ENCODE measurements around the gene KAT6B.
"Not testable (repeated sequence)": the region's sequence is repeated elsewhere in the genome, so short reads cannot be mapped to it uniquely, and the experiment has no call there.

Gene KAT6B

GRCh38 chr10:74893329-74893728 is 66.9 kb downstream of the KAT6B start:
- DNase-seq: not testable (repeated sequence)

GRCh38 chr10:74896788-74897527 is 70.6 kb downstream of the KAT6B start:
- no peak for DNase-seq

GRCh38 chr10:74898201-74898976 is 72.0 kb downstream of the KAT6B start:
- no peak for DNase-seq

GRCh38 chr10:74900297-74900696 is 73.9 kb downstream of the KAT6B start:
- no peak for DNase-seq

GRCh38 chr10:74901301-74901700 is 74.9 kb downstream of the KAT6B start:
- no peak for DNase-seq

- DNase-seq: no peak
Measured at GRCh38 chr10:74901867-74902450, 75.6 kb downstream of the KAT6B start.

- DNase-seq: no peak
Measured at GRCh38 chr10:74903491-74903890, 77.1 kb downstream of the KAT6B start.

- no peak for DNase-seq
Measured at GRCh38 chr10:74906611-74907198, 80.3 kb downstream of the KAT6B start.

- DNase-seq: no peak
Measured at GRCh38 chr10:74909670-74910069, 83.3 kb downstream of the KAT6B start.

- DNase-seq: no peak
Measured at GRCh38 chr10:74910241-74910975, 84.0 kb downstream of the KAT6B start.

GRCh38 chr10:74910976-74911350 is 84.6 kb downstream of the KAT6B start:
- DNase-seq: no peak

GRCh38 chr10:74912182-74912581 is 85.8 kb downstream of the KAT6B start:
- no peak for DNase-seq

- no peak for DNase-seq
Measured at GRCh38 chr10:74912682-74913081, 86.3 kb downstream of the KAT6B start.

- DNase-seq: no peak
Measured at GRCh38 chr10:74913377-74913979, 87.1 kb downstream of the KAT6B start.

- no peak for DNase-seq
Measured at GRCh38 chr10:74916283-74916682, 89.9 kb downstream of the KAT6B start.

GRCh38 chr10:74917481-74918077 is 91.2 kb downstream of the KAT6B start:
- no peak for DNase-seq

GRCh38 chr10:74919671-74920070 is 93.3 kb downstream of the KAT6B start:
- no peak for DNase-seq

GRCh38 chr10:74921070-74921469 is 94.7 kb downstream of the KAT6B start:
- DNase-seq: not testable (repeated sequence)

- no peak for DNase-seq
Measured at GRCh38 chr10:74921744-74922143, 95.3 kb downstream of the KAT6B start.

- no peak for DNase-seq
Measured at GRCh38 chr10:74922921-74923320, 96.5 kb downstream of the KAT6B start.

- no peak for DNase-seq
Measured at GRCh38 chr10:74923556-74923955, 97.2 kb downstream of the KAT6B start.

Data from activated CD4-positive, alpha-beta T cell treated with anti-CD3 and anti-CD28 coated beads, Interleukin-2, amount 50 U/mL, for 1 hour (primary cell).